ENCODE results near the gene HPCA.

GRCh38 chr1:32900371-32900955 is 14.2 kb downstream of the HPCA start:
- no peak for TF ChIP-seq POLR2A (IDR thresholded peaks at IDR 0.05; ENCODE audit: low read depth, low read length)
- TF ChIP-seq POLR2AphosphoS5 (IDR thresholded peaks at IDR 0.05; ENCODE audit: low read depth, low read length): no peak
- no peak for TF ChIP-seq TAF1 (IDR thresholded peaks at IDR 0.05; ENCODE audit: low read depth, low read length)
- no peak for TF ChIP-seq SPI1 (IDR thresholded peaks at IDR 0.05; ENCODE audit: low read depth, low read length)
- no peak for TF ChIP-seq POU2F2 (IDR thresholded peaks at IDR 0.05; ENCODE audit: low read depth, low read length)
